ENCODE data around the gene EEF1A2. TPM values are rescaled to one million over a fixed set of nuclear protein-coding genes. Genes with fewer than 3 reads are reported as not detected.

EEF1A2 gene
- total RNA-seq, 1 experiment from 2014 or later = 32.0 TPM

- Mint-ChIP-seq H3K9me3 (ENCODE audit: unreplicated experiment) (peaks cover 20% of the 10 kb centered on the region), H3K27me3 (ENCODE audit: insufficient read depth, unreplicated experiment) (no peaks in the 10 kb centered on the region)
Measured at GRCh38 chr20:63492982-63493381, 5.9 kb downstream of the EEF1A2 start.

DNA sequence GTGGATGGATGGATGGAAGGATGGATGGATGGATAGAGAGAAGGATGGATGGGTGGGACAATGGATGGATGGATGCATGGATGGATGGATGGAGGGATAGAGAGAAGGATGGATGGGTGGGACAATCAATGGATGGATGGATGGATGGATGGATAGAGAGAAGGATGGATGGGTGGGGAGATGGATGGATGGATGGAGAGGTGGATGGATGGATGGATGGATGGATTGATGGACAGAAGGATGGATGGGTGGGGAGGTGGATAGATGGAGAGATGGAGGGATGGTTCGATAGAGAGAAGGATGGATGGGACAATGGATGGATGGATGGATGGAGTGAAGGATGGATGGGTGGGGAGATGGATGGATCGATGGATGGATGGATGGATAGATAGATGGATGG, 6.4 kb downstream of the EEF1A2 start:
- peaks cover 20% of the 10 kb centered on the region for H3K9me3 Mint-ChIP-seq (ENCODE audit: unreplicated experiment)
- H3K9me3 ChIP-seq = no peaks in the 10 kb centered on the region
- no peak for TF ChIP-seq CTCF (IDR thresholded peaks at IDR 0.05; ENCODE audit: insufficient read depth in 1 of 2, low read depth in 1 of 2, low read length in 1 of 2, severe bottlenecking in 1 of 2, unreplicated experiment in 1 of 2)
- no peaks in the 10 kb centered on the region for H3K4me1 Mint-ChIP-seq (ENCODE audit: low read depth, unreplicated experiment)
- H3K27me3 Mint-ChIP-seq (ENCODE audit: insufficient read depth, unreplicated experiment) = no peaks in the 10 kb centered on the region
- ChIA-PET CTCF (no interaction called here), POLR2A (no interaction called here)
- H3K27me3 ChIP-seq (replicated peaks; ENCODE audit: control insufficient read depth, insufficient read depth, low read length) = no peaks in the 10 kb centered on the region
- no peaks in the 10 kb centered on the region for H3K4me1 ChIP-seq
- intact Hi-C loops (cut with micrococcal nuclease; ENCODE audit: unreplicated experiment) = no loop called here
- no peak for DNase-seq
- no peak overlapping the region for H3K4me3 ChIP-seq (ENCODE audit: low read depth, low read length)
- no peaks in the 10 kb centered on the region for H3K36me3 Mint-ChIP-seq (ENCODE audit: insufficient read depth, unreplicated experiment)
- H3K4me3 Mint-ChIP-seq (ENCODE audit: unreplicated experiment) = no peak overlapping the region
- H3K36me3 ChIP-seq (ENCODE audit: control insufficient read depth, insufficient read depth, low read length) = no peaks in the 10 kb centered on the region
- no peak overlapping the region for H3K27ac Mint-ChIP-seq (ENCODE audit: unreplicated experiment)
- no TSS peak for BruUV-seq (replicated peaks)

More at GRCh38 chr20:63492982-63493381, 5.9 kb downstream of the EEF1A2 start:
- no TSS peak for BruUV-seq (replicated peaks)
- Mint-ChIP-seq H3K4me3 (ENCODE audit: unreplicated experiment) (no peak overlapping the region), H3K27ac (ENCODE audit: unreplicated experiment) (no peak overlapping the region), H3K36me3 (ENCODE audit: insufficient read depth, unreplicated experiment) (no peaks in the 10 kb centered on the region), H3K4me1 (ENCODE audit: low read depth, unreplicated experiment) (no peaks in the 10 kb centered on the region)
- Histone ChIP-seq H3K27me3 (replicated peaks; ENCODE audit: control insufficient read depth, insufficient read depth, low read length) (no peaks in the 10 kb centered on the region), H3K4me3 (ENCODE audit: low read depth, low read length) (no peak overlapping the region), H3K4me1 (0 out of 2 replicates have a peak, but pooled peaks cover 2% of the 10 kb centered on the region), H3K36me3 (ENCODE audit: control insufficient read depth, insufficient read depth, low read length) (no peaks in the 10 kb centered on the region), H3K9me3 (no peaks in the 10 kb centered on the region)
- ChIA-PET CTCF (no interaction called here), POLR2A (no interaction called here)
- TF ChIP-seq CTCF (IDR thresholded peaks at IDR 0.05; ENCODE audit: insufficient read depth in 1 of 2, low read depth in 1 of 2, low read length in 1 of 2, severe bottlenecking in 1 of 2, unreplicated experiment in 1 of 2) = no peak
- DNase-seq = no peak
- intact Hi-C loops (cut with micrococcal nuclease; ENCODE audit: unreplicated experiment) = no loop called here

- H3K36me3 Mint-ChIP-seq (ENCODE audit: insufficient read depth, unreplicated experiment) = no peaks in the 10 kb centered on the region
- H3K27ac Mint-ChIP-seq (ENCODE audit: unreplicated experiment) = no peak overlapping the region
- POLR2A ChIA-PET = no interaction called here
- Histone ChIP-seq H3K4me3 (ENCODE audit: low read depth, low read length) (no peak overlapping the region), H3K27me3 (replicated peaks; ENCODE audit: control insufficient read depth, insufficient read depth, low read length) (no peaks in the 10 kb centered on the region), H3K9me3 (no peaks in the 10 kb centered on the region), H3K36me3 (ENCODE audit: control insufficient read depth, insufficient read depth, low read length) (no peaks in the 10 kb centered on the region), H3K4me1 (no peaks in the 10 kb centered on the region)
- no TSS peak for BruUV-seq (replicated peaks)
- DNase-seq = no peak
- H3K4me1 Mint-ChIP-seq (ENCODE audit: low read depth, unreplicated experiment) = no peaks in the 10 kb centered on the region
- peaks cover 20% of the 10 kb centered on the region for H3K9me3 Mint-ChIP-seq (ENCODE audit: unreplicated experiment)
- intact Hi-C loops (cut with micrococcal nuclease; ENCODE audit: unreplicated experiment) = no loop called here
- no peaks in the 10 kb centered on the region for H3K27me3 Mint-ChIP-seq (ENCODE audit: insufficient read depth, unreplicated experiment)
- no peak overlapping the region for H3K4me3 Mint-ChIP-seq (ENCODE audit: unreplicated experiment)
- TF ChIP-seq CTCF (IDR thresholded peaks at IDR 0.05; ENCODE audit: insufficient read depth in 1 of 2, low read depth in 1 of 2, low read length in 1 of 2, severe bottlenecking in 1 of 2, unreplicated experiment in 1 of 2) = no peak
- CTCF ChIA-PET = no interaction called here
Measured at GRCh38 chr20:63491635-63492230, 7.2 kb downstream of the EEF1A2 start.

Data from Caco-2 (cell line).